Measurements from ENCODE around the gene ARID1B.

- TF ChIP-seq POLR2A (IDR thresholded peaks at IDR 0.05) (no peak), CTCF (IDR thresholded peaks at IDR 0.05) (no peak), EP300 (IDR thresholded peaks at IDR 0.05) (no peak), POLR2AphosphoS5 (IDR thresholded peaks at IDR 0.05) (no peak)
Observed at GRCh38 chr6:156889986-156890385, 112.8 kb downstream of the ARID1B start.
